ENCODE data around the gene KLF13. TPM values are rescaled to one million over a fixed set of nuclear protein-coding genes. Genes with fewer than 3 reads are reported as not detected.

KLF13 gene
- total and polyA plus RNA-seq, 4 donors = 38.3 to 157 (median 55.2) TPM

DNA sequence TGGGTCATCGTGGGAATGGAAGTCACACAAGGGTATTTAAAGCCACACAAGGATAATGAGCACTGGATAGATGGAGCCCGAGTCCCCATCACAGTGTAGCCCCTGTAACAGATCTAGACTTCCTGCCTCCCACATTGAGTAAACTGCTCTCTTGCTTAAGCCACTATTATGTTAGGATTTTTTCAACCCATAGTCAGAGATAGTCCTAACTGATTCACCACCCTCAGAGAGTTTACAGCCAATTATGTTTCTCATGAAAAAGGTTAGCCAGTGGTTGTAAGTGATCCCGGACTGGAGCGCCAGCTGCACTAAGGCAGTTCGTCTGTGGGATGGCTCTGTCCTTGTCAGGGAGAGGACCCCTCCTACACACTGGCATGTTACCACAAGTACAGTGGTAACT, 77.0 kb downstream of the KLF13 start:
- WGBS, 2 donors = 97 to 98% methylated on average over 5 of the region's 5 CpGs
- TF ChIP-seq, protein P1, sequence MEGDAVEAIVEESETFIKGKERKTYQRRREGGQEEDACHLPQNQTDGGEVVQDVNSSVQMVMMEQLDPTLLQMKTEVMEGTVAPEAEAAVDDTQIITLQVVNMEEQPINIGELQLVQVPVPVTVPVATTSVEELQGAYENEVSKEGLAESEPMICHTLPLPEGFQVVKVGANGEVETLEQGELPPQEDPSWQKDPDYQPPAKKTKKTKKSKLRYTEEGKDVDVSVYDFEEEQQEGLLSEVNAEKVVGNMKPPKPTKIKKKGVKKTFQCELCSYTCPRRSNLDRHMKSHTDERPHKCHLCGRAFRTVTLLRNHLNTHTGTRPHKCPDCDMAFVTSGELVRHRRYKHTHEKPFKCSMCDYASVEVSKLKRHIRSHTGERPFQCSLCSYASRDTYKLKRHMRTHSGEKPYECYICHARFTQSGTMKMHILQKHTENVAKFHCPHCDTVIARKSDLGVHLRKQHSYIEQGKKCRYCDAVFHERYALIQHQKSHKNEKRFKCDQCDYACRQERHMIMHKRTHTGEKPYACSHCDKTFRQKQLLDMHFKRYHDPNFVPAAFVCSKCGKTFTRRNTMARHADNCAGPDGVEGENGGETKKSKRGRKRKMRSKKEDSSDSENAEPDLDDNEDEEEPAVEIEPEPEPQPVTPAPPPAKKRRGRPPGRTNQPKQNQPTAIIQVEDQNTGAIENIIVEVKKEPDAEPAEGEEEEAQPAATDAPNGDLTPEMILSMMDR (IDR thresholded peaks at IDR 0.05; ENCODE audit: control extremely low read depth, extremely low read depth) = no peak
- ATAC-seq (ENCODE audit: insufficient read depth, low FRiP score) = no peak

DNA sequence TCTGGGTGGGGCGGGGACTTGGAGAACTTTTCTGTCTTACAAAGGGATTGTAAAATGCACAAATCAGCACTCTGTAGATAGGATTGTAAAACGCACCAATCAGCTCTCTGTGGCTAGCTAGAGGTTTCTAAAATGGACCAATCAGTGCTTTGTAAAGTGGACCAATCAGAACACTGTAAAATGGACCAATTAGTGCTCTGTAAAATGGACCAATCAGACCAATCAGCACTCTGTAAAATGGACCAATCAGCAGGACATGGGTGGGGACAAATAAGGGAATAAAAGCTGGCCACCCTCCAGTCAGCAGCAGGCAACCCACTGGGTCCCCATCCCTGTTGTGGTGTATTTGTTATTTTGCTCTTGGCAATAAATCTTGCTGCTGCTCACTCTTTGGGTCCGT, 77.7 kb downstream of the KLF13 start:
- WGBS, 2 donors = 94% methylated on average over 3 of the region's 3 CpGs
- Histone ChIP-seq H3K27ac (ENCODE audit: low read depth in 1 of 2, low read length in 1 of 2) (no peak overlapping the region), H3K27me3 (ENCODE audit: control insufficient read depth in 3 of 3, insufficient read depth in 3 of 3, low read length in 2 of 3) (no peaks in the 10 kb centered on the region), H3K4me3 (no peak overlapping the region), H3K9ac (ENCODE audit: insufficient read depth in 1 of 2, low read length in 2 of 2) (no peak overlapping the region), H3K9me3 (ENCODE audit: control insufficient read depth in 4 of 4, insufficient read depth in 3 of 4, low read length in 3 of 4) (peaks cover 0 to 9% (median 0%) of the 10 kb centered on the region in 4 donors), H3K36me3 (ENCODE audit: control insufficient read depth in 4 of 4, insufficient read depth in 4 of 4, low read length in 4 of 4) (no peaks in the 10 kb centered on the region), H3K4me1 (ENCODE audit: control insufficient read depth in 5 of 5, insufficient read depth in 5 of 5, low read length in 5 of 5) (peaks cover 0 to 12% (median 0%) of the 10 kb centered on the region in 5 donors)
- DNase-seq = no peak
- TF ChIP-seq, protein P1 (IDR thresholded peaks at IDR 0.05; ENCODE audit: control extremely low read depth, extremely low read depth) = no peak
- no peak for ATAC-seq (ENCODE audit: insufficient read depth, low FRiP score)

More for the DNA sequence above, 77.0 kb downstream of the KLF13 start:
- H3K4me3 ChIP-seq = no peak overlapping the region
- H3K9me3 ChIP-seq (ENCODE audit: control insufficient read depth in 4 of 4, insufficient read depth in 3 of 4, low read length in 3 of 4) = peaks cover 0 to 6% (median 0%) of the 10 kb centered on the region in 4 donors
- no peaks in the 10 kb centered on the region for H3K27me3 ChIP-seq (ENCODE audit: control insufficient read depth in 3 of 3, insufficient read depth in 3 of 3, low read length in 2 of 3)
- H3K27ac ChIP-seq (ENCODE audit: low read depth in 1 of 2, low read length in 1 of 2) = no peak overlapping the region
- no peak overlapping the region for H3K9ac ChIP-seq (ENCODE audit: insufficient read depth in 1 of 2, low read length in 2 of 2)
- no peak for DNase-seq
- H3K4me1 ChIP-seq (ENCODE audit: control insufficient read depth in 5 of 5, insufficient read depth in 5 of 5, low read length in 5 of 5) = peaks cover 0 to 17% (median 0%) of the 10 kb centered on the region in 5 donors
- no peaks in the 10 kb centered on the region for H3K36me3 ChIP-seq (ENCODE audit: control insufficient read depth in 4 of 4, insufficient read depth in 4 of 4, low read length in 4 of 4)

DNA sequence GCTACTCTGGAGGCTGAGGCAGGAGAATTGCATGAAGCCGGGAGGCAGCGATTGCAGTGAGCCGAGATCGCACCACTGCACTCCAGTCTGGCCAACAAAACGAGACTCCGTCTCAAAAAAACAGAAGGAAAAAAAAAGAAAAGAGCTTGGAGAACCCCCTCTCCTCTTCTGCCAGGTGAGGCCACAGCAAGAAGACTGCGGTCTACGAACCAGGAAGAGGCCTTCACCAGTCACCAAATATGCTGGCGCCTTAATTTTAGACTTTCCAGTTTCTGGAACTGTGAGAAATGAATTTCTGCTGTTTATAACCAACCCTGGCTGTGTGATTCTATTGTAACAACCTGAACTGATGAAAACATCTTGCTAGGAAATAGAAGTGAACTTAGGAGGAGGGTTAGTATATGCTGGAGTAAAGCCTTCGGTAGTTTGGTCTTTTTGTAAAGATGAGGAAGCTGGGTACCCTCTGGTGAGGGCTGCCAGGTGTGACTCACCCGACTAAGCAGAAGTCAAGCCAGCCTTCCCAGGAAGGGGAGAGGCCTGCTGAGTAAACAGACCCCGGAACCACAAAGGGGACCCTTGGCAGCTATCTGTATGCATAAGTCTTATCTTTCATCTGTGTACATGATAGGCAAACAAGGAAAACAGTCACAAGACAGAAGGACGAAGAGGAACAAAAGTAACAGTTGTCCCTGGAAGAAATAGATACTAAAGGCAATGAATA, 78.7 kb downstream of the KLF13 start:
- no peak overlapping the region for H3K27ac ChIP-seq (ENCODE audit: low read depth in 1 of 2, low read length in 1 of 2)
- no peaks in the 10 kb centered on the region for H3K36me3 ChIP-seq (ENCODE audit: control insufficient read depth in 4 of 4, insufficient read depth in 4 of 4, low read length in 4 of 4)
- peaks cover 0 to 11% (median 0%) of the 10 kb centered on the region in 5 donors for H3K4me1 ChIP-seq (ENCODE audit: control insufficient read depth in 5 of 5, insufficient read depth in 5 of 5, low read length in 5 of 5)
- DNase-seq (no peak), ATAC-seq (ENCODE audit: insufficient read depth, low FRiP score) (no peak)
- H3K9ac ChIP-seq (ENCODE audit: insufficient read depth in 1 of 2, low read length in 2 of 2) = no peak overlapping the region
- H3K4me3 ChIP-seq = no peak overlapping the region
- TF ChIP-seq, protein P1 (IDR thresholded peaks at IDR 0.05; ENCODE audit: control extremely low read depth, extremely low read depth) = no peak
- no peaks in the 10 kb centered on the region for H3K27me3 ChIP-seq (ENCODE audit: control insufficient read depth in 3 of 3, insufficient read depth in 3 of 3, low read length in 2 of 3)
- peaks cover 0 to 10% (median 0%) of the 10 kb centered on the region in 4 donors for H3K9me3 ChIP-seq (ENCODE audit: control insufficient read depth in 4 of 4, insufficient read depth in 3 of 4, low read length in 3 of 4)
- 56 to 71% methylated on average over 13 of the region's 13 CpGs for WGBS, 2 donors
